Measurements from ENCODE around the gene STK32A. TPM values are rescaled to one million over a fixed set of nuclear protein-coding genes. Genes with fewer than 3 reads are reported as not detected.

The STK32A gene
- total and polyA plus RNA-seq, 5 experiments from 2014 or later = not detected

GRCh38 chr5:147287110-147287509, 52.3 kb downstream of the STK32A start:
- H3K27ac Mint-ChIP-seq = no peak overlapping the region
- H3K4me1 Mint-ChIP-seq = no peaks in the 10 kb centered on the region
- H3K9me3 Mint-ChIP-seq = peaks cover 7 to 33% (median 15%) of the 10 kb centered on the region in 9 donors
- POLR2A ChIA-PET = no interaction called here
- ATAC-seq (no peak), DNase-seq (no peak)
- no peak overlapping the region for H3K4me3 Mint-ChIP-seq
- peaks cover 0 to under 1% (median 0%) of the 10 kb centered on the region in 5 donors for H3K27me3 Mint-ChIP-seq
- H3K36me3 Mint-ChIP-seq = no peaks in the 10 kb centered on the region

- no peaks in the 10 kb centered on the region for H3K36me3 Mint-ChIP-seq
- ATAC-seq (no peak), DNase-seq (no peak)
- POLR2A ChIA-PET = no interaction called here
- H3K4me1 Mint-ChIP-seq = no peaks in the 10 kb centered on the region
- H3K27me3 Mint-ChIP-seq = peaks cover 0 to 5% (median 0%) of the 10 kb centered on the region in 5 donors
- H3K27ac Mint-ChIP-seq = no peak overlapping the region
- H3K4me3 Mint-ChIP-seq = no peak overlapping the region
- H3K9me3 Mint-ChIP-seq = peaks cover 0 to 20% (median 7%) of the 10 kb centered on the region in 9 donors
These were observed 55.4 kb downstream of the STK32A start for GRCh38 chr5:147290261-147290660.

- POLR2A ChIA-PET = no interaction called here
- Mint-ChIP-seq H3K36me3 (peaks cover 0 to 7% (median 0%) of the 10 kb centered on the region in 3 donors), H3K4me1 (no peaks in the 10 kb centered on the region), H3K4me3 (no peak overlapping the region), H3K27me3 (peaks cover 0 to 3% (median 0%) of the 10 kb centered on the region in 5 donors), H3K27ac (no peak overlapping the region), H3K9me3 (peaks cover 0 to 11% (median 0%) of the 10 kb centered on the region in 9 donors)
- ATAC-seq = no peak
- DNase-seq = no peak
These were observed 68.4 kb downstream of the STK32A start for GRCh38 chr5:147303251-147303650.

GRCh38 chr5:147303976-147304375, 69.2 kb downstream of the STK32A start:
- H3K9me3 Mint-ChIP-seq = peaks cover 0 to 11% (median 0%) of the 10 kb centered on the region in 9 donors
- H3K27ac Mint-ChIP-seq = no peak overlapping the region
- POLR2A ChIA-PET = no interaction called here
- H3K4me1 Mint-ChIP-seq = no peaks in the 10 kb centered on the region
- peaks cover 0 to 7% (median 0%) of the 10 kb centered on the region in 3 donors for H3K36me3 Mint-ChIP-seq
- ATAC-seq = no peak
- H3K4me3 Mint-ChIP-seq = no peak overlapping the region
- peaks cover 0 to 3% (median 0%) of the 10 kb centered on the region in 5 donors for H3K27me3 Mint-ChIP-seq
- no peak for DNase-seq

- DNase-seq (no peak), ATAC-seq (no peak)
- H3K9me3 Mint-ChIP-seq = peaks cover 0 to 11% (median 0%) of the 10 kb centered on the region in 9 donors
- no peaks in the 10 kb centered on the region for H3K4me1 Mint-ChIP-seq
- POLR2A ChIA-PET = no interaction called here
- H3K27ac Mint-ChIP-seq = no peak overlapping the region
- peaks cover 0 to 3% (median 0%) of the 10 kb centered on the region in 5 donors for H3K27me3 Mint-ChIP-seq
- no peak overlapping the region for H3K4me3 Mint-ChIP-seq
- peaks cover 0 to 7% (median 0%) of the 10 kb centered on the region in 3 donors for H3K36me3 Mint-ChIP-seq
These were observed 70.3 kb downstream of the STK32A start for GRCh38 chr5:147305147-147305546.

GRCh38 chr5:147306351-147306750, 71.5 kb downstream of the STK32A start:
- POLR2A ChIA-PET = no interaction called here
- Mint-ChIP-seq H3K4me1 (no peaks in the 10 kb centered on the region), H3K36me3 (peaks cover 0 to 7% (median 0%) of the 10 kb centered on the region in 3 donors), H3K27ac (no peak overlapping the region), H3K27me3 (no peaks in the 10 kb centered on the region), H3K4me3 (no peak overlapping the region), H3K9me3 (peaks cover 0 to 11% (median 1%) of the 10 kb centered on the region in 9 donors)
- ATAC-seq = no peak
- no peak for DNase-seq

- Mint-ChIP-seq H3K4me1 (no peaks in the 10 kb centered on the region), H3K4me3 (no peak overlapping the region), H3K27me3 (no peaks in the 10 kb centered on the region), H3K9me3 (peaks cover 0 to 11% (median 1%) of the 10 kb centered on the region in 9 donors), H3K36me3 (peaks cover 0 to 7% (median 0%) of the 10 kb centered on the region in 3 donors), H3K27ac (no peak overlapping the region)
- no peak for DNase-seq
- POLR2A ChIA-PET = no interaction called here
- ATAC-seq = no peak
These were observed 72.3 kb downstream of the STK32A start for GRCh38 chr5:147307170-147307569.

GRCh38 chr5:147309621-147310020, 74.8 kb downstream of the STK32A start:
- ATAC-seq = no peak
- DNase-seq = no peak
- peaks cover 0 to 3% (median 0%) of the 10 kb centered on the region in 9 donors for H3K9me3 Mint-ChIP-seq

GRCh38 chr5:147310059-147310704, 75.4 kb downstream of the STK32A start:
- Mint-ChIP-seq H3K36me3 (no peaks in the 10 kb centered on the region), H3K9me3 (peaks cover 0 to 4% (median 0%) of the 10 kb centered on the region in 9 donors), H3K4me1 (no peaks in the 10 kb centered on the region), H3K4me3 (no peak overlapping the region), H3K27ac (no peak overlapping the region), H3K27me3 (no peaks in the 10 kb centered on the region)
- ATAC-seq = no peak
- no peak for DNase-seq
- POLR2A ChIA-PET = no interaction called here

More at GRCh38 chr5:147309621-147310020, 74.8 kb downstream of the STK32A start:
- POLR2A ChIA-PET = no interaction called here
- H3K27me3 Mint-ChIP-seq = no peaks in the 10 kb centered on the region
- H3K4me3 Mint-ChIP-seq = no peak overlapping the region
- H3K4me1 Mint-ChIP-seq = no peaks in the 10 kb centered on the region
- no peak overlapping the region for H3K27ac Mint-ChIP-seq
- H3K36me3 Mint-ChIP-seq = no peaks in the 10 kb centered on the region

GRCh38 chr5:147317978-147318684, 83.3 kb downstream of the STK32A start:
- Mint-ChIP-seq H3K27ac (no peak overlapping the region), H3K4me3 (no peak overlapping the region), H3K27me3 (peaks cover 0 to 4% (median 0%) of the 10 kb centered on the region in 5 donors), H3K4me1 (no peaks in the 10 kb centered on the region), H3K36me3 (no peaks in the 10 kb centered on the region), H3K9me3 (peaks cover 0 to 4% (median 0%) of the 10 kb centered on the region in 9 donors)
- ATAC-seq = no peak
- no peak for DNase-seq
- POLR2A ChIA-PET = no interaction called here

GRCh38 chr5:147321569-147321968, 86.7 kb downstream of the STK32A start:
- H3K9me3 Mint-ChIP-seq = peaks cover 0 to 4% (median 0%) of the 10 kb centered on the region in 9 donors
- no peak overlapping the region for H3K27ac Mint-ChIP-seq
- no peak overlapping the region for H3K4me3 Mint-ChIP-seq
- no peak for ATAC-seq
- H3K4me1 Mint-ChIP-seq = no peaks in the 10 kb centered on the region
- no peak for DNase-seq
- H3K27me3 Mint-ChIP-seq = peaks cover 0 to 9% (median 0%) of the 10 kb centered on the region in 5 donors
- POLR2A ChIA-PET = no interaction called here
- no peaks in the 10 kb centered on the region for H3K36me3 Mint-ChIP-seq

GRCh38 chr5:147327421-147327820, 92.6 kb downstream of the STK32A start:
- H3K36me3 Mint-ChIP-seq = no peaks in the 10 kb centered on the region
- peaks cover 0 to 9% (median 0%) of the 10 kb centered on the region in 5 donors for H3K27me3 Mint-ChIP-seq
- no peak overlapping the region for H3K27ac Mint-ChIP-seq
- DNase-seq = no peak
- H3K9me3 Mint-ChIP-seq = no peaks in the 10 kb centered on the region
- POLR2A ChIA-PET = no interaction called here
- H3K4me1 Mint-ChIP-seq = no peaks in the 10 kb centered on the region
- H3K4me3 Mint-ChIP-seq = no peak overlapping the region
- ATAC-seq = no peak

GRCh38 chr5:147327905-147328304, 93.1 kb downstream of the STK32A start:
- Mint-ChIP-seq H3K27me3 (peaks cover 0 to 7% (median 0%) of the 10 kb centered on the region in 5 donors), H3K4me1 (no peaks in the 10 kb centered on the region), H3K4me3 (no peak overlapping the region), H3K9me3 (no peaks in the 10 kb centered on the region), H3K36me3 (no peaks in the 10 kb centered on the region), H3K27ac (no peak overlapping the region)
- POLR2A ChIA-PET = no interaction called here
- DNase-seq (no peak), ATAC-seq (no peak)
